Muscle layer of colon (tissue), 2 donors: ENCODE results near the gene RAD51AP2.

ENCODE experiments used
- H3K27ac ChIP-seq: one replicate; pipeline ENCODE4 v1.7.0; 2013; ENCODE audit warnings: low read depth, mild to moderate bottlenecking, low read length, moderate library complexity
- H3K27me3 ChIP-seq, 2 donors: one replicate each; pipeline ENCODE4 v1.7.0; 2013; ENCODE audit warnings: low read length in 2 of 2, mild to moderate bottlenecking in 2 of 2; ENCODE audit not compliant: insufficient read depth in 2 of 2, control insufficient read depth in 1 of 2
- H3K36me3 ChIP-seq: one replicate; pipeline ENCODE4 v1.7.0; 2013; ENCODE audit warnings: mild to moderate bottlenecking, low read length; ENCODE audit not compliant: insufficient read depth
- H3K4me1 ChIP-seq: one replicate; pipeline ENCODE4 v1.7.0; 2013; ENCODE audit warnings: mild to moderate bottlenecking, low read length; ENCODE audit not compliant: insufficient read depth
- H3K4me3 ChIP-seq, 2 donors: one replicate each; pipeline ENCODE4 v1.7.0; 2013; ENCODE audit warnings: low read length in 2 of 2, low read depth in 1 of 2, mild to moderate bottlenecking in 1 of 2, moderate library complexity in 1 of 2
- H3K9ac ChIP-seq: one replicate; pipeline ENCODE4 v1.7.0; 2013; ENCODE audit warnings: low read length
- H3K9me3 ChIP-seq: one replicate; pipeline ENCODE4 v1.7.0; 2013; ENCODE audit warnings: mild to moderate bottlenecking, low read length
- donor health status: abdominal sarcoma.
- donor health status: Adenocarcinoma of cecum.

The RAD51AP2 gene

DNA sequence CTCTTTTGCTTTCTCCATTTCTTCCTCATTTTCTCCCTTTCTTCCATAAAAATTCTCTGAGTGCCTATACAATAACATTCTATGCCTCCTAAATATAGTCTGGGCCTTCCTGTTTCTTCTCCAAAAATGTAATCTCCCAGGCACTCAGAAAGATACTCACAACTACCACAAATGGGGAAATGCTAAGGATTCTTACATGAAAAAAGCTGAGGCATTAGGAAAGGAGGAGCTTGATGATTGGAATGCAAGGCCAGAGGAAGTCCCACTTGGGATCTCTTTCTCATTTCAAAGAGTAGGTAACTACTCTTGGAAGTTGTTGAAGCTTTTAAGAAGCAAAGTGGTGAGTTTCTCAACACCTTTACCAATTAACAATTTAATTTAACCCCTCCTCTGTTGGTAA, 25.6 kb upstream of the RAD51AP2 start:
- no peak overlapping the region for H3K4me3 ChIP-seq
- no peaks in the 10 kb centered on the region for H3K9me3 ChIP-seq
- H3K36me3 ChIP-seq = no peaks in the 10 kb centered on the region
- peaks cover 7% of the 10 kb centered on the region for H3K4me1 ChIP-seq
- H3K9ac ChIP-seq = no peak overlapping the region
- peaks cover 10 to 13% of the 10 kb centered on the region in 2 donors for H3K27me3 ChIP-seq
- no peak overlapping the region for H3K27ac ChIP-seq

DNA sequence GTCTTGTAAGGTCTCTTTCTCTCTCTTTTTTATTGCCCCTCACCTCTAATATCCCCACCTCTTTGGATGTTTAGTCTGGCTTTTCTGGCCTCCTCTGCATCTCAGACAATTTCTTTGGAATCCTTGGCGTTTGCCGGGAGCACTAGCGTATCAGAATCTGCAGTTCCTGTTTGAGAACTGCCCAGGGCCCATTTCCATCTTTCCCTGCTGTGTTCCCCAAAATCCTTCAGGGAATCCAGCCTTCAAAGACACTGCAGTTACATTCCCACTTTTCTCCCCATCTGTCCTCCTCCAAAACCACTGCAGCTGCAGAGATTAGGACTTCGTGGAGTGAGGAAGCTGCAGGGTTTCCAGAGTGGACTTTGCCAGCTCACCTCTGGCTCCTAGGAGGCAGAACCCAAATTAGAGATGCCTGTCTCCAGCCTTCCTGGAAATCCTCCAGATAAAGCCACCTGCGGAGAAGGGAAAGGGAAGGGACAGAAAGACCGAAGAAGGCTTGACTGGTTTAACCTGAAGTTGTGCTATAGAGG, 25.0 kb upstream of the RAD51AP2 start:
- H3K9me3 ChIP-seq = no peaks in the 10 kb centered on the region
- no peak overlapping the region for H3K27ac ChIP-seq
- H3K4me3 ChIP-seq = no peak overlapping the region
- H3K36me3 ChIP-seq = no peaks in the 10 kb centered on the region
- peaks cover 7% of the 10 kb centered on the region for H3K4me1 ChIP-seq
- peaks cover 13 to 15% of the 10 kb centered on the region in 2 donors for H3K27me3 ChIP-seq
- H3K9ac ChIP-seq = no peak overlapping the region

- Histone ChIP-seq H3K9ac (no peak overlapping the region), H3K27me3 (peaks cover 13 to 19% of the 10 kb centered on the region in 2 donors), H3K9me3 (no peaks in the 10 kb centered on the region)
Observed at GRCh38 chr2:17542471-17542870, 24.2 kb upstream of the RAD51AP2 start.

DNA sequence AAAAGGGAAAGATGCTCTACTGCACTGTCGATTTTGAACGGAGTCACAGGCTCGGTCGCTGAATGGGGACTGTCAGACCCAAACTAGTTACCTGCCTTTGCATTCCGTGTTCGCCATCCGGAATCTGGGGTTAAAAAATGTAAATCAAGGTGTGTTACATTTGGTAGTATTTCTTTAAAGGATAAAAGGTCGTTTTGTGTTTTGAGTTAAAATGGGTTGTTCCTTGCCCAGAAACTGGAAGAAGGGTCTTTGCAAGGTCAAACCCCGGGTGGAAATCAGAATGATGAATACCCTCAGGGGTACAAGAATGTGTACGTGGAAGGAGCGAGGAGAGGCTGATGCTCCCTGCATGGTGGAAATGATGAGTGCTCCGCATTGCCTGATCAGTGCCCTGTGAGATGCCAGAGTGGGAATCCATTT, 23.3 kb upstream of the RAD51AP2 start:
- no peaks in the 10 kb centered on the region for H3K9me3 ChIP-seq
- peaks cover 13 to 19% of the 10 kb centered on the region in 2 donors for H3K27me3 ChIP-seq
- no peaks in the 10 kb centered on the region for H3K36me3 ChIP-seq
- no peak overlapping the region for H3K27ac ChIP-seq
- no peak overlapping the region for H3K9ac ChIP-seq
- peak overlapping the region in 1 of 2 donors; percentile 61 for H3K4me3 ChIP-seq
- H3K4me1 ChIP-seq = peaks cover 7% of the 10 kb centered on the region

More at GRCh38 chr2:17542471-17542870, 24.2 kb upstream of the RAD51AP2 start:
- Histone ChIP-seq H3K36me3 (no peaks in the 10 kb centered on the region), H3K4me1 (peaks cover 7% of the 10 kb centered on the region), H3K4me3 (no peak overlapping the region), H3K27ac (no peak overlapping the region)

GRCh38 chr2:17540813-17541530, 22.7 kb upstream of the RAD51AP2 start:
- H3K27ac ChIP-seq = no peak overlapping the region
- H3K9ac ChIP-seq = no peak overlapping the region
- H3K27me3 ChIP-seq = peaks cover 13 to 19% of the 10 kb centered on the region in 2 donors

GRCh38 chr2:17540093-17540812, 22.0 kb upstream of the RAD51AP2 start, which contains the start of gene VSNL1:
Gene VSNL1 (plus strand): TSS chr2:17540696. CDS start chr2:17592075, 51,379 bp downstream.
- Histone ChIP-seq H3K27me3 (peaks cover 13 to 19% of the 10 kb centered on the region in 2 donors), H3K4me3 (peak within 1 kb of the TSS; percentile 43 to 80), H3K9ac (no peak within 1 kb of the TSS), H3K27ac (peak within 1 kb of the TSS; percentile 54), H3K36me3 (no peaks in the 10 kb centered on the region), H3K4me1 (peaks cover 7% of the 10 kb centered on the region), H3K9me3 (no peaks in the 10 kb centered on the region)

More at GRCh38 chr2:17540813-17541530, 22.7 kb upstream of the RAD51AP2 start:
- Histone ChIP-seq H3K4me3 (peak overlapping the region; percentile 43 to 61), H3K36me3 (no peaks in the 10 kb centered on the region), H3K4me1 (peaks cover 7% of the 10 kb centered on the region), H3K9me3 (no peaks in the 10 kb centered on the region)

DNA sequence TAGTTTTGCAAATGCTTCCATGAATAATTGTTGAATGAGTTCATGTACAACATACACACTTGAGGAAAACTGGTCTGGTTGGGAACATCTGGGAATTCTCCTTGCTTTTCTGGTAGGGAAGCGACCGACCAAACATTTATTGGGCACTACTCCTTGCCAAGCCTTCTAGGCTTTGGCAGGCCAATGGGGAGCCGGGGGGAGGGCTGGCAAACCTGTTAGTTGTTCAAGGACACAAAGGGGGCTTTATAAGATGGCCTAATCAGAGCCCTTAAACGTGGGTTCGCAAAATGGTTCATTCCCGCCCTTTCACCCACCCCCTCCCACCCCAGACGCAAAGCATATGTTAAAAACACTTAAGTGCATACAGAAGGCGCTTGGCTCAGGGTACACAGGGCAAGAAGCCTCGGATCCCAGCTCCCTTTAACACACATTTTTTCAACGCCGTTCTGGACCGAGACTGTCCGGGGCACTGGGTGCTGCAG, 21.4 kb upstream of the RAD51AP2 start:
- Histone ChIP-seq H3K9me3 (no peaks in the 10 kb centered on the region), H3K4me3 (peak overlapping the region; percentile 65 to 80), H3K4me1 (peaks cover 7% of the 10 kb centered on the region), H3K9ac (no peak overlapping the region), H3K36me3 (no peaks in the 10 kb centered on the region), H3K27me3 (peaks cover 13 to 19% of the 10 kb centered on the region in 2 donors), H3K27ac (peak overlapping the region; percentile 54)

- Histone ChIP-seq H3K4me1 (peaks cover 7% of the 10 kb centered on the region), H3K27ac (peak overlapping the region; percentile 7), H3K9me3 (no peaks in the 10 kb centered on the region), H3K9ac (no peak overlapping the region), H3K4me3 (peak overlapping the region; percentile 65 to 80), H3K27me3 (peaks cover 12 to 19% of the 10 kb centered on the region in 2 donors), H3K36me3 (no peaks in the 10 kb centered on the region)
Observed at GRCh38 chr2:17538844-17539554, 20.8 kb upstream of the RAD51AP2 start.

- Histone ChIP-seq H3K9ac (no peak overlapping the region), H3K9me3 (no peaks in the 10 kb centered on the region), H3K27me3 (peaks cover 4 to 19% of the 10 kb centered on the region in 2 donors)
Observed at GRCh38 chr2:17538022-17538843, 20.0 kb upstream of the RAD51AP2 start.

DNA sequence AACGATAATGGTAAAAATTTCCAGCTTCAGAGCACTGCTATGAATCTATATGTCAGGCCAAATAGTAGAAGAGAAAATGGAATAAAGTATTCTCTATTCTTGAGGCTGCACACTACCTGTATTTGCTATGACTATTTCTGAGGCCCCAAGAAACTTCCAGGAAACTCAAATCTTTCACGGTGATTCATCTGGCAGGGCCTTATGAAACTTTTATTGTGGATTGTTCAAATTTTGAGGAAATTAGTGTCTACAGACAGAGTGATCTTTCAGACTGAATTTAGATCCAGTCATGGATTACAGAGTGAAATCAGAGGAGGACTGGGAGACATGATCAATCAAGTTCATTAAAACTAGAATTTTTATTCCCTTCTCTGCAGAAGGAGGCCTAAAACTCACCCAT, 18.2 kb upstream of the RAD51AP2 start:
- no peak overlapping the region for H3K4me3 ChIP-seq
- peaks cover 7% of the 10 kb centered on the region for H3K4me1 ChIP-seq
- H3K36me3 ChIP-seq = no peaks in the 10 kb centered on the region
- H3K27me3 ChIP-seq = peaks cover 0 to 15% of the 10 kb centered on the region in 2 donors
- no peak overlapping the region for H3K9ac ChIP-seq
- no peaks in the 10 kb centered on the region for H3K9me3 ChIP-seq
- H3K27ac ChIP-seq = no peak overlapping the region

More at GRCh38 chr2:17538022-17538843, 20.0 kb upstream of the RAD51AP2 start:
- Histone ChIP-seq H3K27ac (no peak overlapping the region), H3K36me3 (no peaks in the 10 kb centered on the region), H3K4me1 (peaks cover 7% of the 10 kb centered on the region), H3K4me3 (peak overlapping the region; percentile 65 to 80)
